Lung (tissue), 12 donors: Measurements from ENCODE around the gene OBP2B. TPM values are rescaled to one million over a fixed set of nuclear protein-coding genes. Genes with fewer than 3 reads are reported as not detected.

ENCODE experiments used
- ATAC-seq: fragments of 200-7000 bp; cut with Tn5 transposase; one replicate; pipeline ENCODE4 v1.9.1; 2020; ENCODE audit warnings: moderate number of reproducible peaks; ENCODE audit not compliant: insufficient read depth, low FRiP score
- DNase-seq, 3 donors: peaks; one replicate each; pipeline ENCODE4 v3.0.0-alpha.2; 2013 to 2017
- H3K27ac ChIP-seq, 2 donors: one replicate each; pipeline ENCODE4 v1.5.1; 2013; ENCODE audit warnings: mild to moderate bottlenecking in 2 of 2, moderate library complexity in 2 of 2, control low read depth in 1 of 2, inconsistent platforms in 1 of 2, low read depth in 1 of 2, low read length in 1 of 2
- H3K27me3 ChIP-seq, 3 donors: one replicate each; pipeline ENCODE4 v1.5.1; 2013; ENCODE audit warnings: low read length in 2 of 3; ENCODE audit not compliant: control insufficient read depth in 3 of 3, insufficient read depth in 3 of 3
- H3K36me3 ChIP-seq, 4 donors: one replicate each; pipeline ENCODE4 v1.5.1; 2013; ENCODE audit warnings: low read length in 4 of 4, mild to moderate bottlenecking in 1 of 4, moderate library complexity in 1 of 4; ENCODE audit not compliant: control insufficient read depth in 4 of 4, insufficient read depth in 4 of 4
- H3K4me1 ChIP-seq, 5 donors: one replicate each; pipeline ENCODE4 v1.5.1; 2013; ENCODE audit warnings: low read length in 5 of 5, mild to moderate bottlenecking in 2 of 5, moderate library complexity in 1 of 5; ENCODE audit not compliant: control insufficient read depth in 5 of 5, insufficient read depth in 5 of 5
- H3K4me3 ChIP-seq: one replicate; pipeline ENCODE4 v1.5.1; 2013; ENCODE audit warnings: mild to moderate bottlenecking, control low read depth, moderate library complexity
- H3K9ac ChIP-seq, 2 donors: one replicate each; pipeline ENCODE4 v1.5.1; 2013; ENCODE audit warnings: low read length in 2 of 2, control low read depth in 1 of 2; ENCODE audit not compliant: insufficient read depth in 1 of 2
- H3K9me3 ChIP-seq, 4 donors: one replicate each; pipeline ENCODE4 v1.5.1; 2013; ENCODE audit warnings: low read length in 3 of 4, mild to moderate bottlenecking in 1 of 4, moderate library complexity in 1 of 4; ENCODE audit not compliant: control insufficient read depth in 4 of 4, insufficient read depth in 3 of 4
- WGBS, 2 donors: extraction: QIAGEN DNeasy Blood & Tissue Kit; methylation state at CpG; one replicate each; pipeline ENCODE4 v1.1.7; 2013; 5-methylcytosine and 5-hydroxymethylcytosine counted together
- polyA plus RNA-seq, 2 donors: library from polyadenylated mRNA; stranded (reverse); fragments of 200-250 nt; gene quantifications; one replicate each; pipeline ENCODE4 v1.2.1, GENCODE V29; 2013
- total RNA-seq, 2 donors: library from RNA; depleted of rRNA in 1 of 2; stranded (reverse); fragments of >200 nt in 1 of 2; gene quantifications; one replicate each; pipeline ENCODE4 v1.2.1, GENCODE V29; 2014 to 2021
- TF ChIP-seq, protein P1 (sequence below): IDR thresholded peaks from 2 replicates; pipeline ENCODE4 v1.5.1; 2012; ENCODE audit warnings: mild to moderate bottlenecking; ENCODE audit errors: control extremely low read depth, extremely low read depth
- donor health status: control.
- donor health status: control.
- donor health status: Bipolar disorder and iron deficiency.
- donor health status: healthy.
- donor health status: DM: yes; HTN: yes; CAD: no.

The OBP2B gene
- total and polyA plus RNA-seq, 4 donors, result not detected

DNA sequence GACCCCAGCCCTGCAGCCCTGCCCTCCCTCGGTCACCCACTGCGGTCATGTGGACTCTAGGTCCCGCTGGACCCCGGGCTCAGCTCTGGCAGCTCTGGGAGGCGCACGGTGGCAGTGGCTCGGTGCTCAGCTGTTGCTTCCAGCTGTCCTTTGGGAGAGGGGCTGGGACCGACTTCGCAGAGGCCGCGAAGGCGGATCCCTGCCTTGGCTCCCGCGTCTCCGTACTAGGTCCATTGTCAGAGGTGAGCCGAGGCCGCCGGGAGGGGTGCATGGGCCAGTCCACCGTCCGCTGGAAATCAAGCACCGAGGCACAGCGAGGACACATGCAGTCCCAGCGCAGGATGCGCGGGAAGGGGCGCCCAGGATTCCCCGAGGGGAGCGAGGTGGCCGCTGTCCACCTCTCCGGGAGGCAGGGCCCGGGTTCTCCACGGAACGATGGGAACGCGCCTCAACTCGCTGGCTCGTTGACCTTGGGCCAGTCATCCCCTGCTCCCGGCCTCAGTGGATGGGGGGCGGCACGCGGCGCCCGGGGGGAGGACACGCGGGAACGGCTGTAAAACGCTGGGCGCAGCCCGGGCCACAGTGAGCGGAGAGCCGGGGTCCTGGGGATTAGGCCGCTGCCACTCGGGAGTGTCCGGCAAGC, 46.1 kb downstream of the OBP2B start:
- Histone ChIP-seq H3K9ac (no peak overlapping the region), H3K27ac (no peak overlapping the region)
- no peak for ATAC-seq

DNA sequence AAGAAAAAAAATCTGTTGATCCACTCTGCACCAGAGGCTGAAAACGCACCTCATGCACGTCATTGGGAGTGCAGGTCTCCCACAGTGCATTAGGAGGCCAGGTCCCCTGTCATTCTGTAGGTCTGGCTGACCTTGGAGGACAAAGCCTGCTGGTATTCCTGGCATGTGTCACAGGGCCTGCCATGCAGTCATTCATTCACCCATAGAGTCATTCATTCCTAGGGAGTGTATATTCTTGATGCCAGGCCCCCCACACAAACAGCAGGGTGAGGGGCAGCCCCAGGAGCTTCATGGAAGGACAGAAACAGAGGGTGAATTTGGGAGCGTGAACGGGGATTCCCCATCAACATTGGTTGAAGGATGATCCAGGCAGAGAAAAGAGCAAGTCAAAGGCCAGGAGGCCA, 47.5 kb downstream of the OBP2B start:
- TF ChIP-seq, protein P1, sequence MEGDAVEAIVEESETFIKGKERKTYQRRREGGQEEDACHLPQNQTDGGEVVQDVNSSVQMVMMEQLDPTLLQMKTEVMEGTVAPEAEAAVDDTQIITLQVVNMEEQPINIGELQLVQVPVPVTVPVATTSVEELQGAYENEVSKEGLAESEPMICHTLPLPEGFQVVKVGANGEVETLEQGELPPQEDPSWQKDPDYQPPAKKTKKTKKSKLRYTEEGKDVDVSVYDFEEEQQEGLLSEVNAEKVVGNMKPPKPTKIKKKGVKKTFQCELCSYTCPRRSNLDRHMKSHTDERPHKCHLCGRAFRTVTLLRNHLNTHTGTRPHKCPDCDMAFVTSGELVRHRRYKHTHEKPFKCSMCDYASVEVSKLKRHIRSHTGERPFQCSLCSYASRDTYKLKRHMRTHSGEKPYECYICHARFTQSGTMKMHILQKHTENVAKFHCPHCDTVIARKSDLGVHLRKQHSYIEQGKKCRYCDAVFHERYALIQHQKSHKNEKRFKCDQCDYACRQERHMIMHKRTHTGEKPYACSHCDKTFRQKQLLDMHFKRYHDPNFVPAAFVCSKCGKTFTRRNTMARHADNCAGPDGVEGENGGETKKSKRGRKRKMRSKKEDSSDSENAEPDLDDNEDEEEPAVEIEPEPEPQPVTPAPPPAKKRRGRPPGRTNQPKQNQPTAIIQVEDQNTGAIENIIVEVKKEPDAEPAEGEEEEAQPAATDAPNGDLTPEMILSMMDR, result no peak
- H3K36me3 ChIP-seq, result no peaks in the 10 kb centered on the region
- H3K27ac ChIP-seq, result no peak overlapping the region
- peaks cover 0 to 2% (median 0%) of the 10 kb centered on the region in 3 donors for H3K27me3 ChIP-seq
- H3K9ac ChIP-seq, result no peak overlapping the region
- DNase-seq, result no peak
- no peak overlapping the region for H3K4me3 ChIP-seq
- WGBS, 2 donors, result 73 to 74% methylated on average over 4 of the region's 4 CpGs
- H3K4me1 ChIP-seq, result peaks cover 0 to 14% (median 0%) of the 10 kb centered on the region in 5 donors
- no peak for ATAC-seq
- no peaks in the 10 kb centered on the region for H3K9me3 ChIP-seq

More for the DNA sequence above, 46.1 kb downstream of the OBP2B start:
- TF ChIP-seq, protein P1, result no peak
- no peak for DNase-seq
- Histone ChIP-seq H3K9me3 (no peaks in the 10 kb centered on the region), H3K4me1 (peaks cover 0 to 14% (median 0%) of the 10 kb centered on the region in 5 donors), H3K36me3 (no peaks in the 10 kb centered on the region), H3K4me3 (peak overlapping the region; percentile 64), H3K27me3 (peaks cover 0 to 2% (median 0%) of the 10 kb centered on the region in 3 donors)
- 36 to 48% methylated on average over 54 of the region's 54 CpGs for WGBS, 2 donors

DNA sequence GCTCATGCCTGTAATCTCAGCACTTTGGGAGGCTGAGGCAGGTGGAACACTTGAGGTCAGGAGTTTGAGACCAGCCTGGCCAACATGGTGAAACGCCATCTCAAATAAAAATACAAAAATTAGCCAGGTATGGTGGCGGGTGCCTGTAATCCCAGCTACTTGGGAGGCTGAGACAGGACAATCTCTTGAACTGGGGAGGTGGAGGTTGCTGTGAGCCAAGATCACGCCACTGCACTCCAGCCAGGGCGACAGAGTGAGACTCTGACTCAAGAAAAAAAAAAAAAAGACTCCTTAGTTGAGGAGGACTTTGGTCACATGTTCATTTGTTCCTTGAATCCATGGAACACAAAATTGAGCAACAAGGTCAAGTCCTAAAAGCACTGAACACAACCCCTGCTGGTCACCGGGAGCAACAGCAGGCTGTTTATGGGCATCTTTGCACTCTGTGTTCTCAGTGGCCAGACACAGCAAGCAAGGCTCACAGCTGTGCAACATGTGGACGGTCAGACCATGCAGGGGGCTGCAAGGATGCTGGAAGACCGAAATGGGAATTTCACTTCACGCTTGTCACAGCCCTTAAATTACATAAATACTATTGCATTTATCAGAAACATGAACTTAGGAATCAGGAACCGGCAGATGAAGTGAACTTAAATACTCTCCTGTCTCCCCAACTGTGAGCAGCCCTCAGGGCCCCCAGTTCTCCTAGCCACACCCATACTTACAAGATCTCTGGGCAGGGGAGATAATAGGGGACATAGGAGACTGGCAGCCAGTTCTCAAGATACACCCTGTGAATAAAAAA, 48.1 kb downstream of the OBP2B start:
- TF ChIP-seq, protein P1, result peak; percentile 70
- DNase-seq, result peak; percentile 50 to 51 (median 51)
- Histone ChIP-seq H3K9ac (no peak overlapping the region), H3K4me1 (peaks cover 0 to 14% (median 0%) of the 10 kb centered on the region in 5 donors), H3K4me3 (no peak overlapping the region), H3K27me3 (peaks cover 0 to 2% (median 0%) of the 10 kb centered on the region in 3 donors), H3K9me3 (no peaks in the 10 kb centered on the region), H3K27ac (no peak overlapping the region), H3K36me3 (no peaks in the 10 kb centered on the region)
- peak; percentile 86 for ATAC-seq
- WGBS, 2 donors, result 59 to 66% methylated on average over 9 of the region's 9 CpGs
